ENCODE results near the gene TSPEAR.

GRCh38 chr21:44548922-44549321 lies 162.4 kb downstream of the TSPEAR start:
- no peak for TF ChIP-seq CTCF (IDR thresholded peaks at IDR 0.05)
- TF ChIP-seq ZFX (IDR thresholded peaks at IDR 0.05; ENCODE audit: borderline replicate concordance), result no peak

All from 22Rv1 (cell line).